Body of pancreas (tissue), 4 donors: ENCODE data around the gene UBR3.

Source experiments
- CTCF ChIP-seq, 7 experiments: fragments of 450-650 bp in 4 of 7; fragments of 200-600 bp in 3 of 7; sonication (generic) in 3 of 7; IDR thresholded peaks; one replicate each; pipeline ENCODE4 v1.5.1; 2016 to 2019; ENCODE audit warnings: antibody characterized with exemption in 7 of 7
- POLR2A ChIP-seq, 3 donors: fragments of 450-650 bp; IDR thresholded peaks; one replicate each; pipeline ENCODE4 v1.6.1; 2016; ENCODE audit warnings: antibody characterized with exemption in 3 of 3, mild to moderate bottlenecking in 2 of 3

- TF ChIP-seq CTCF (IDR thresholded peaks at IDR 0.05) (no peak), POLR2A (IDR thresholded peaks at IDR 0.05) (no peak)
Measured at GRCh38 chr2:170106102-170106840, 279.0 kb downstream of the UBR3 start.
